ENCODE results near the gene OSBPL10. TPM values are rescaled to one million over a fixed set of nuclear protein-coding genes. Genes with fewer than 3 reads are reported as not detected.
"Not testable (repeated sequence)": the region's sequence is repeated elsewhere in the genome, so short reads cannot be mapped to it uniquely, and the experiment has no call there.

OSBPL10 gene
- total RNA-seq, 4 donors from 2014 or later: 18.6 to 33.6 (median 28.8) TPM

DNA sequence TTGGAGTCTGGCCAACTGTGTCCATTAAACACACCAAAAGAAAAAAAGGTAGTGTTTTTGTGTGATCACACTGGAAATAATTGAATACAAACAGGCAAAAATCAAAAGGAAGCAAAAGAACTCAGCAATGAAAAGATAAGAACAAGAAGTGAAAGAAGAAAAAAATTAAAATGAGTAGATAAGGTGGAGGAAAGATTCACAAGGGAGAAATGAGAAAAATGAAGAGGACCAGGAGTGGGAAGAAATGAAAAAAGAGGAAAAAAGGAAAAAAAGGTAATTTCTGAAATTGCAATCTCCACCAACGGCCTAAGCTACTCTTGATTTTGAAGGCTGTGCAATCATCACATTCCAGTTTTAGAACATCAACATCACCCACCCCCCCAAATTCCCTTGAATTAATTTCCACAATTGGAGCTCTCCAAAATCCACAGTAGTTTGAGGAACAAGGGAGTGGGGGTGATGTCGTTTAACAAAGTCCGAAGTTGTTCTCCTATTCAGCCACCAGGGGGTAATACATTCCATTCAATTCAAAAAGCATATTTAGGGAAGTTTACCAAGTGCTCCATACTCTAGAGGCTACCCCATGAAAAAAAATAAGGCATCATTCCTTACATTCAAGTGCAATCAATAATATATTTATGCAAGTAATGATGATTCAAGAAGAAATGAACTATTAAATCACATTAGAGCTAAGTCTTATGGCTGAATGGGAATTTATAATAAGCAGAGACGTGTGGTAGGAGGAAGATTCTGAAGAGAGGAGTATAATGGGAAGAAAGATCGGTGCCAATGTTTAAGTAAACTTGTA lies 37.9 kb upstream of the OSBPL10 start:
- intact Hi-C loops (cut with DNase I): no loop called here
- H3K4me1 ChIP-seq: peaks cover 7 to 16% of the 10 kb centered on the region in 2 donors
- H3K27me3 ChIP-seq: no peaks in the 10 kb centered on the region
- no peak for DNase-seq
- H3K4me3 ChIP-seq (replicated peaks in 1 of 3): no peak overlapping the region
- WGBS, 2 donors: 46 to 47% methylated on average over 5 of the region's 5 CpGs
- H3K27ac ChIP-seq: peak overlapping the region in 2 of 3 donors; percentile 10 to 17
- TF ChIP-seq, protein P1, sequence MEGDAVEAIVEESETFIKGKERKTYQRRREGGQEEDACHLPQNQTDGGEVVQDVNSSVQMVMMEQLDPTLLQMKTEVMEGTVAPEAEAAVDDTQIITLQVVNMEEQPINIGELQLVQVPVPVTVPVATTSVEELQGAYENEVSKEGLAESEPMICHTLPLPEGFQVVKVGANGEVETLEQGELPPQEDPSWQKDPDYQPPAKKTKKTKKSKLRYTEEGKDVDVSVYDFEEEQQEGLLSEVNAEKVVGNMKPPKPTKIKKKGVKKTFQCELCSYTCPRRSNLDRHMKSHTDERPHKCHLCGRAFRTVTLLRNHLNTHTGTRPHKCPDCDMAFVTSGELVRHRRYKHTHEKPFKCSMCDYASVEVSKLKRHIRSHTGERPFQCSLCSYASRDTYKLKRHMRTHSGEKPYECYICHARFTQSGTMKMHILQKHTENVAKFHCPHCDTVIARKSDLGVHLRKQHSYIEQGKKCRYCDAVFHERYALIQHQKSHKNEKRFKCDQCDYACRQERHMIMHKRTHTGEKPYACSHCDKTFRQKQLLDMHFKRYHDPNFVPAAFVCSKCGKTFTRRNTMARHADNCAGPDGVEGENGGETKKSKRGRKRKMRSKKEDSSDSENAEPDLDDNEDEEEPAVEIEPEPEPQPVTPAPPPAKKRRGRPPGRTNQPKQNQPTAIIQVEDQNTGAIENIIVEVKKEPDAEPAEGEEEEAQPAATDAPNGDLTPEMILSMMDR (IDR thresholded peaks at IDR 0.05): peak; percentile 46 to 87 (median 70)
- TF ChIP-seq POLR2A (IDR thresholded peaks at IDR 0.05): no peak
- no peaks in the 10 kb centered on the region for H3K9me3 ChIP-seq
- H3K36me3 ChIP-seq: no peaks in the 10 kb centered on the region

DNA sequence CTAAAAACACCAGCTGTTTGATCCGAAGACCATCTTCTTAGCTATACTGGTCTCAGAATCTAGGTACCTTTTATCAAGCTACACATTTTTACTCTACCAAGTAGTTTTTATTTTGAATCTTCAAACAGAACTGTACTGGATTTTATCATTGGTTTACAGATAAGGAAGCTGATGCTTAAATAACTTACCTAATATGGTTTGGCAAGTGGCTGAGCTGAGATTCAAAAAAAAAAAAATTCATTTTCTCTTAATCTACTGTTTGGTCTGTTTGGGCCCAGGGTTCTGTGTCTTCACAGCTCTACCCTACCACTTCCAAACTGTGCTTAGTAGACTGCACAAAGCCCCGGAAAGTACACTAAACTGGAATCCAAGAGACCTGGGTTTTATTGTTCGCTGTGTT lies 36.2 kb upstream of the OSBPL10 start:
- TF ChIP-seq, protein P1 (IDR thresholded peaks at IDR 0.05): no peak
- no peak for TF ChIP-seq POLR2A (IDR thresholded peaks at IDR 0.05)
- Histone ChIP-seq H3K4me3 (replicated peaks in 1 of 3) (no peak overlapping the region), H3K36me3 (no peaks in the 10 kb centered on the region), H3K4me1 (peaks cover 7 to 16% of the 10 kb centered on the region in 2 donors), H3K9me3 (no peaks in the 10 kb centered on the region), H3K27ac (no peak overlapping the region), H3K27me3 (no peaks in the 10 kb centered on the region)
- intact Hi-C loops (cut with DNase I): no loop called here
- no peak for DNase-seq
- 93 to 94% methylated on average over 3 of the region's 3 CpGs for WGBS, 2 donors

DNA sequence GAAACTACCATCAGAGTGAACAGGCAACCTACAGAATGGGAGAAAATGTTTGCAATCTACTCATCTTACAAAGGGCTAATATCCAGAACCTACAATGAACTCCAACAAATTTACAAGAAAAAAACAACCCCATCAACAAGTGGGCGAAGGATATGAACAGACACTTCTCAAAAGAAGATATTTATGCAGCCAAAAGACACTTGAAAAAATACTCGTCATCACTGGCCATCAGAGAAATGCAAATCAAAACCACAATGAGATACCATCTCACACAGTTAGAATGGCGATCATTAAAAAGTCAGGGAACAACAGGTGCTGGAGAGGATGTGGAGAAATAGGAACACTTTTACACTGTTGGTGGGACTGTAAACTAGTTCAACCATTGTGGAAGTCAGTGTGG lies 34.6 kb upstream of the OSBPL10 start:
- H3K9me3 ChIP-seq; H3K27me3 ChIP-seq; intact Hi-C loops (cut with DNase I); H3K27ac ChIP-seq; DNase-seq; H3K36me3 ChIP-seq; H3K4me3 ChIP-seq (replicated peaks in 1 of 3): not testable (repeated sequence)
- 94 to 97% methylated on average over 3 of the region's 3 CpGs for WGBS, 2 donors
- H3K4me1 ChIP-seq: peaks cover 7 to 16% of the 10 kb centered on the region in 2 donors

DNA sequence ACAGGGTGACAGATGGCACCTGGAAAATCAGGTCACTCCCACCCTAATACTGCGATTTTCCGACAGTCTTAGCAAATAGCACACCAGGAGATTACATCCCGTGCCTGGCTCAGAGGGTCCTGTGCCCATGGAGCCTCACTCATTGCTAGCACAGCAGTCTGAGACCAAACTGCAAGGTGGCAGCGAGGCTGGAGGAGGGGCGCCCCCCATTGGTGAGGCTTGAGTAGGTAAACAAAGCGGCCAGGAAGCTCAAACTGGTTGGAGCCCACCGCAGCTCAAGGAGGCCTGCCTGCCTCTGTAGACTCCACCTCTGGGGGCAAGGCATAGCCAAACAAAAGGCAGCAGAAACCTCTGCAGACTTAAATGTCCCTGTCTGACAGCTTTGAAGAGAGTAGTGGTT lies 29.6 kb upstream of the OSBPL10 start:
- H3K4me3 ChIP-seq (replicated peaks in 1 of 3); H3K27ac ChIP-seq; H3K36me3 ChIP-seq; DNase-seq; H3K9me3 ChIP-seq; H3K4me1 ChIP-seq; intact Hi-C loops (cut with DNase I); H3K27me3 ChIP-seq: not testable (repeated sequence)
- 94 to 95% methylated on average over 7 of the region's 7 CpGs for WGBS, 2 donors

DNA sequence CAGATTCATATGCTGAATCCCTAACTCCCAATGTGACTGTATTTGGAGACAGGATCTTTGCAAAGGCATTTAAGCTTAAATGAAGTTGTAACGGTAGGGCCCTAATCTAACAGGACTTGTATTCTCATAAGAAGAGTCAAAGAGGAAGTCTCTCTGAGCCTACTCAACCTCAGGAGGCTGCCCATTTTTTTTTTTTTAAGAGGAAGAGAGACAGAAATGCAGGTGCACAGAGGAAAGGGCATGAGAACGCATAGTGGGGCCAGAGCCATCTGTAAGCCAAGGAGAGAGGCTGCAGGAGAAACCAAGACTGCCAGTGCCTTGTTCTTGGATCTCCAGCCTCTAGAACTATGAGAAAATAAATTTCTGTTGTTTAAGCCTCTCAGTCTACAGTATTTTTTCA lies 28.9 kb upstream of the OSBPL10 start:
- no peak for DNase-seq
- H3K36me3 ChIP-seq: no peaks in the 10 kb centered on the region
- 74 to 77% methylated on average over 2 of the region's 2 CpGs for WGBS, 2 donors
- H3K9me3 ChIP-seq: no peaks in the 10 kb centered on the region
- H3K4me1 ChIP-seq: no peaks in the 10 kb centered on the region
- no peak overlapping the region for H3K4me3 ChIP-seq (replicated peaks in 1 of 3)
- no peak for TF ChIP-seq POLR2A (IDR thresholded peaks at IDR 0.05)
- TF ChIP-seq, protein P1 (IDR thresholded peaks at IDR 0.05): no peak
- no peak overlapping the region for H3K27ac ChIP-seq
- H3K27me3 ChIP-seq: no peaks in the 10 kb centered on the region
- intact Hi-C loops (cut with DNase I): no loop called here

DNA sequence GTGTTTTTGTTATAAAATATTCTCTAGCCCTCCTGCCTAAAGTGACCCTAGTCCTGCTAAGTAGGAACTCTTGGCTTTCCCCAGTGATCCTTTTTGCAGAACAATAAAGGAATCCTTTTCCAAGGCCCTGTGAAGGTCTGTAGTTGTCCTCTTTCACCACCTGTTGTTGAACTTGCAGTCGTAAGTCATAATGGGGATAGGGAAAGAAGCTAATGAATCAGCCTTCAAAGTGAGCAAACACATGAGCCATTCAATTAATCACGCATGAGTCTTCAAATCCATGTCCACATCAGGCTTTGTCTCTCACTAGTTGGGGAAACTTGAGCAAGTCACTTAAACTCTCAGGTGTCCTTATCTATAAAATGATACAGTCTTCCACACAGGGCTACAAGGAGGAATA lies 28.0 kb upstream of the OSBPL10 start:
- intact Hi-C loops (cut with DNase I): no loop called here
- H3K27me3 ChIP-seq: no peaks in the 10 kb centered on the region
- no peaks in the 10 kb centered on the region for H3K4me1 ChIP-seq
- no peak for DNase-seq
- no peaks in the 10 kb centered on the region for H3K9me3 ChIP-seq
- H3K36me3 ChIP-seq: no peaks in the 10 kb centered on the region
- no peak overlapping the region for H3K4me3 ChIP-seq (replicated peaks in 1 of 3)
- no peak overlapping the region for H3K27ac ChIP-seq
- 91 to 98% methylated on average over 2 of the region's 2 CpGs for WGBS, 2 donors
- no peak for TF ChIP-seq POLR2A (IDR thresholded peaks at IDR 0.05)
- TF ChIP-seq, protein P1 (IDR thresholded peaks at IDR 0.05): no peak
